Endometrium (tissue), 2 donors: ENCODE data around the gene CHAF1A.

Experiments used
- FAIRE-seq: peaks from 2 replicates; lab custom pipeline; 2012; peaks lifted over from hg19 to GRCh38; lab: Jason Lieb, UNC
- donor health status: control.
- donor health status: control.

CHAF1A gene

DNA sequence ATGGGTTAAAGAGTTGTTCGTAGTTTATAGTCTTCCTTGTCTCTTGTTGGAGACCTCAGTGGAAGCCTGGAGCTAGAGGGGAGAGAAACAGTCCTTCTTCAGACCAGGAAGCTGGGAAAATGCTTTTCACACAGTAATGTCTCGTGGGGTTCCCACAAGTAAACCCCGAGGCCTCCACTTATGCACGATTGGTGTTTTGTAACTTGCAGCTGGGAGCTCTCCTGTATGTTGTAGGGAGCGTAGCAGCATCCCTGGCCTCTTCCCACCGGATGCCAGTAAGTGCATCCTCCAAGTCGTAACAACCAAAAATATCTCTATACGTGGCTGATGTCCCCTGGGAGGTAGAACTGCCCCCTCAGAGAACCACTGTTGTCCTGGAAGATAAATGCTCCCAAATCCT, 3.5 kb downstream of the CHAF1A start:
- no peak for FAIRE-seq

GRCh38 chr19:4406626-4407025, 4.2 kb downstream of the CHAF1A start:
- no peak for FAIRE-seq

- FAIRE-seq, result no peak
Observed at GRCh38 chr19:4409123-4409933, 6.9 kb downstream of the CHAF1A start.

DNA sequence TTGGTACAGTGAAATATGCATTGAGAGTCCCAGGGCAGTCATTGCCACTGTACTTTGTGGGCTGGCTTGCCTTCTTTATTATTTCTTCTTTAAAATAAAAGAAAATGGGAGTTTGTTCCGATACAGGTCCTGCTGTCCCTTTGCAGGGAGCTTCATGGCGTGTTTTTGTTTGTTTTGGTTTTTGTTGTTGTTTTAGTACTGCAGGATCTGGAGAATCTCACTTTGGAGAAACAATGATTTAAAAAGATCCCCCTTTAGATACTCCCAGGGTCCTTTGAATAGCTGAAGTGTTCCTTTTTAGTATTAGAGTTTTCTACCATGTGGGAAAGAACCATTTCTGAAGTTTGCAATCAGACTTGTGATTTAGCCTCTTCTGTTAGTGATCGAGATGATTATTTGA, 11.1 kb downstream of the CHAF1A start:
- no peak for FAIRE-seq

DNA sequence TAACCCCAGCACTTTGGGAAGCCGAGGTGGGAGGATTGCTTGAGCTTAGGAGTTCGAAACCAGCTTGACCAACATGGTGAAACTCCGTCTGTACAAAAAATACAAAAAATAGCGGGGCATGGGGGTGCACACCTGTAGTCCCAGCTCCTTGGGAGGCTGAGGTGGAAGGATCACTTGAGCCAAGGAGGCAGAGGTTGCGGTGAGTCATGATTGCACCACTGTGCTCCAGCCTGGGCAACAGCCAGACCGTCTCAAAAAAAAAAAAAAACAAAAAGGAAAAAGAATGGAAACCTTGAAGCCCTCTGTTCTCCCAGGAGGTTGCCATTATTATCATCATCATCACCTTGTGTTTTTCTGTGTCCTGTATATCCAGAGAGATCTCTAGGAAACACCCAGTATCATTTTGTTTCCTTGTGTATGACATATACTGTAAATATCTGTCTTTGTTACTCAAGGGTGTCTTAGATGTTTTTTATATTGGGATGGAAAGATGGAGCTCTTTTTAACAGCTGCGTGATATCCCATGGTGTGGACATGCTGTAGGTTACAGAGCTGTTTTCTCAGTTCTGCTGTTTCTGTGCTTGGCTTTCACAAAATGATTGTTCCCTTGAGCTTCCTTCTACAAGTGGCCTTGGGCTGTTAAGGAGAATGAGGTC, 11.8 kb downstream of the CHAF1A start:
- FAIRE-seq, result no peak

GRCh38 chr19:4414800-4415321, 12.4 kb downstream of the CHAF1A start:
- FAIRE-seq, result no peak

DNA sequence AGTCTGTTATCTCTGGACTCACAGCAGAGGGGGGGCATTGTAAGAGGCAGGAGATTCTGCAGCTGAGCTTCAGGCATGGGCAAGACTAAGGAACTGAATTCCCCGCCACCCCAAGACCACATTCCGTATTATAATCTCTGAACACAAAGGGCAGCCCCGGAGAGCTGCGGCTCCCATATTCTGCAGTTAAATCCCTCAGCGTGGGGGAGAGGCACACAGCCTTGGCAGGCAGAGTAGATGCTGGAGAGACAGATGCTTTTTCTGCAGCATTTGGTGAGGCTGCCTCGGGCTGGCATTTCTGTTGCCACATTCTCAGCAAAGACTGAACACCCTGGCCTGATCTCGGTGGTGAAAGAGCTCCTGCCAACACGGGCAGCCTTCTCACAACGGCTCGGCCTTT, 12.9 kb downstream of the CHAF1A start:
- no peak for FAIRE-seq

DNA sequence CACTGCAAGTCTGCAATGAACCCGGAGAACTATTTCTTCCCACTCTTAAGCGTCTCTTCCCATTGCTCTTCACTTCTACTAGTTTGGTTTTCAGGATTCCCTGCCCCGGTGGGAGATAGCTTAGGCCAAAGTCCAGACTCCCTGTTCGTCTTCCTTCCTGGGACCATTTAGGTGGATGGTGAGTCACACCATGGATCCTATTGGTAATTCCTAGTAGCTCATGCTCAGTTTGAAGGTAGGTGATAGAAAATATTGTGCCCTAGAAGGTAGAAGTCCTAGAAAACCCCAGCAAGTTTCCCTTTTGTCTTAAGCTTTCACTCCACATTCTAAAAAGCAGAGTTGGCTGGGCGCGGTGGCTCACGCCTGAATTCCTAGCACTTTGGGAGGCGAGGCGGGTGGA, 13.8 kb downstream of the CHAF1A start:
- FAIRE-seq, result no peak

- no peak for FAIRE-seq
Observed at GRCh38 chr19:4423416-4424126, 21.1 kb downstream of the CHAF1A start.

DNA sequence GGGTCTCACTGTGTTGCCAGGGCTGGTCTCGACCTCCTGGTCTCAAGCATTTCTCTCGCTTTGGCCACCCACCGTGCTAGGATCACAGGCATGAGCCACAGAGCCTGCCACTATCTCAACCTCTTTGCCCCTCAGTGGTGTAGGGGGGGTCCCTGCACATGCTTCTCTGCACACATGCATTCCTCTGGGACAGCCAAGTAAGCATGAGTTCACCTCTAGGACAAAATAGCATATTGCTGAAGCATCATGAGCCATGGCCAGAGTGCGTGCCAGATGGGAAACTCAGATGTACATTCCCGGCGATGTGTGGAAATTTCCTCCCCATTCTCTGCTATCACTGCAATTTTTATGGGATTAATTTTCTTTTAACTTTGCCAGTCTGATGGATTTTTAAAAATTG, 23.1 kb downstream of the CHAF1A start:
- no peak for FAIRE-seq

- FAIRE-seq, result no peak
Observed at GRCh38 chr19:4428326-4428975, 26.0 kb downstream of the CHAF1A start.

DNA sequence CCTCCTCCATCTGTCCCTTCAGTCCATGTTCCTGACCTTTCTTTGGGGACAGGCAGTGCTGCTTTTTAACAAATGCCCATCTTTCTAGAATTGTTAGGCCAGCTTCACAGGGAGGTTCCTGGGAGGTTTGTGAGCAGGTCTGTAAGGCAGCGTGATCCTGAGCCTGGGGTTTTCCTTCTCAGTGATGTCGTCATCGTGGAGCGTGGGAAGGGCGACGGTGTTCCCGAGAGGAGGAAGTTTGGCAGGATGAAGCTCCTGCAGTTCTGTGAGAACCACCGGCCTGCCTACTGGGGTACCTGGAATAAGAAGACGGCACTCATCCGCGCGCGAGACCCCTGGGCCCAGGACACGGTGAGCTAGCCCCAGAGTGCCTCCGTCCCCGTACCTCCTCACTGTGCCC, 26.8 kb downstream of the CHAF1A start:
- FAIRE-seq, result no peak

- FAIRE-seq, result no peak
Observed at GRCh38 chr19:4429771-4430171, 27.3 kb downstream of the CHAF1A start.

GRCh38 chr19:4430760-4431159, 28.3 kb downstream of the CHAF1A start:
- FAIRE-seq, result no peak

GRCh38 chr19:4431296-4431695, 28.9 kb downstream of the CHAF1A start:
- no peak for FAIRE-seq

GRCh38 chr19:4431808-4432674, 29.6 kb downstream of the CHAF1A start:
- FAIRE-seq, result no peak

DNA sequence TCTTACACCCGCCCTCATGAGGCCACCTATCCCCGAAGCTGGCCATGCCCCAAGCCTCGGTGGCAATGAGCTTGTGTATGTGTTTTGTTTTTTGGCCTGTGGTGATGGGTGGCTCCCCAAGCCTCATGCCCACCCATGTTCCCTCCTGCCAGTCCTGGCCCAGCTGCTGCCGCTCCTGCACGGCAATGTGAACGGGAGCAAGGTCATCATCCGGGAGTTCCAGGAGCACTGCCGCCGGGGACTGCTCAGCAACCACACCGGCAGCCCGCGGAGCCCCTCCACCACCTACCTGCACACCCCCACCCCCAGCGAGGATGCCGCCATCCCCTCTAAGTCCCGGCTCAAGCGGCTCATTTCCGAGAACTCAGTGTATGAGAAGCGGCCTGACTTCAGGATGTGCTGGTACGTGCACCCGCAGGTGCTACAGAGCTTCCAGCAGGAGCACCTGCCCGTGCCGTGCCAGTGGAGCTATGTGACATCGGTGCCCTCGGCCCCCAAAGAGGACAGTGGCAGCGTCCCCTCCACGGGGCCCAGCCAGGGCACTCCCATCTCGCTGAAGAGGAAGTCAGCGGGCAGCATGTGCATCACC, 30.6 kb downstream of the CHAF1A start:
- no peak for FAIRE-seq

GRCh38 chr19:4434391-4434790, 32.0 kb downstream of the CHAF1A start:
- no peak for FAIRE-seq

DNA sequence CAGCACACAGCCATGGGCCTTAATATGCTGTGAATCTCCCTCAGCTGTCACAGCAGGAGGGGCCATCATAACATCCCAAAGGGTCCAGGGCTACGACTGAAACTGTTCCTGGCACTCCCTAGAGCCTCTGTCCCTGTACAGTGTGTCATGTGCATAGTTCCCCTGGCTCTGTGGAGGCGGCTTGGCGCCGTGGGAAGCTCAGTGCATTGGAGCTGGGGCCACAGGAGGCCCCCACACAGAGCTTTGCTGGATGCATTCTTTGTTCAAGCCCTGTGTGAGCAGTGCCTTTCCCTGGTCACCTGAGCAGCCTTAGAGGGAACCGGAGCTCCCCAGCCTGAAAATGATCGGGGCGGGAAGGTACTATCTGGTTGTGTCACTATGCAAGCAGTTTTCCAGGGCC, 33.8 kb downstream of the CHAF1A start:
- FAIRE-seq, result no peak

DNA sequence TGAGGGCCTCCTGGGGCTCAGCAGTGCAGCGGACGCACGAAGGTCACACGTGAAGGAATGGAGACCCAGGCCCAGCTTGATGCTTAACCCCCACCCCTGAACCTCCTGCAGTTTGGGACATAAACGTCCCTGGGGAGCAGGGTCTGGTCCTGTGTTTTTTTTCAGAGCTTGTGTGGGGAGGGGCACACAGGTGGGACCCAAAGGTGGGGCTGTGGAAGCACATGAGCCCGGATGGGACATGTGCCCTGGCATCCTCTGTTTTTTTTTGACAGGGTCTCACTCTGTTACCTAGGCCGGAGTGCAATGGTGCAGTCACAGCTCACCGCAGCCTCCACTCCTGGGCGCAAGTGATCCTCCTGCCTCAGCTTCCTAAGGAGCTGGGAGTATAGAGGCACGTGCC, 34.7 kb downstream of the CHAF1A start:
- FAIRE-seq, result no peak

- no peak for FAIRE-seq
Observed at GRCh38 chr19:4439243-4439642, 36.8 kb downstream of the CHAF1A start.
